Caki2 (cell line): ENCODE data around the gene STRN3. TPM values are rescaled to one million over a fixed set of nuclear protein-coding genes. Genes with fewer than 3 reads are reported as not detected.
A peak's percentile ranks its signal among the peaks of the same experiment; 100 is the strongest.
"Not testable (repeated sequence)": the region's sequence is repeated elsewhere in the genome, so short reads cannot be mapped to it uniquely, and the experiment has no call there.

Source experiments
- DNase-seq: peaks from one replicate; pipeline ENCODE4 v3.0.0-alpha.2; 2015; ENCODE audit warnings: low read depth
- in situ Hi-C: cut with HindIII; loops from 2 replicates; pipeline ENCODE4 v1.10.0; 2016; ENCODE audit warnings: low sequenced_read_pairs, low pct_unique_long_range_greater_than_20kb, mixed read lengths
- total RNA-seq: library from RNA; depleted of rRNA; stranded (reverse); fragments of >200 nt; shearing (Covaris generic); gene quantifications from 2 replicates; pipeline ENCODE4 v1.2.3, GENCODE V29; 2014; ENCODE audit warnings: low replicate concordance

Gene STRN3
- total RNA-seq, 1 experiment from 2014 or later = 42.6 TPM

DNA sequence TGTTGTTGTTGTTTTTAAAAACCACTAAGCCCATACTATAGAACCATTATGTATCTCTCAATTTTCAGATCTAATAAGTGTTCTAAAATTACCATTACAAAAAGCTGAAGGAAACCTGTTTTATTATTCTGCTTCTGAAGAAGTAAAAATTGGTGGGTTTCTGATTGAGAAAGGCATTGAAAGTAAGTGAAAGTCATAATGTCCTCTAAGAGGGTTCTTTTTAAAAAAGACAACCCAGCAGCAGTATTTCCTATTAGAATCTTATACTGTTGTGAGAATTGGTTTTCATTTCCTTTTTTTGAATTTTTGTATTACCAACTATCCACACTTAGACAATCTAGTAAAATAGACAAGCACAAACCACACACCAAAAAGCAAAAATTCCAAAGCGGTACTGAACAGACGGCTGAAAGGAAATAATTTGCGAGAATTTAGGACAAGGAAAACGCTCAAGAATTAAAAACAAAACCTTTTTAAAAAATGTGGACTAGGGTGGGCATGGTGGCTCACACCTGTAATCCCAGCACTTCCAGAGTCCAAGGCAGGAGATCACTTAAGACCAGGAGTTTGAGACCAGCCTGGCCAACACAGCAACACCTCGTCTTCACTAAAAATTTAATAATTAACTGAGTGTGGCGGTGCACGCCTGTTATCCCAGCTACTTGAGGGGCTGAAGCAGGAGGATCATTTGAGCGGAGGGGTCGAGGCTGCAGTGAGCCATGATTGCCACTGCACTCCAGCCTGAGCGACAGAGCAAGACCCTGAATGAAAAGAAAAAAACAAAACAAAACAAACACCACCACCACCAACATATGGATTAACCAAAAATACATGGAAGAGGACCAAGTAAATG lies 67.4 kb downstream of the STRN3 start:
- in situ Hi-C loops = no loop called here
- DNase-seq = no peak

DNA sequence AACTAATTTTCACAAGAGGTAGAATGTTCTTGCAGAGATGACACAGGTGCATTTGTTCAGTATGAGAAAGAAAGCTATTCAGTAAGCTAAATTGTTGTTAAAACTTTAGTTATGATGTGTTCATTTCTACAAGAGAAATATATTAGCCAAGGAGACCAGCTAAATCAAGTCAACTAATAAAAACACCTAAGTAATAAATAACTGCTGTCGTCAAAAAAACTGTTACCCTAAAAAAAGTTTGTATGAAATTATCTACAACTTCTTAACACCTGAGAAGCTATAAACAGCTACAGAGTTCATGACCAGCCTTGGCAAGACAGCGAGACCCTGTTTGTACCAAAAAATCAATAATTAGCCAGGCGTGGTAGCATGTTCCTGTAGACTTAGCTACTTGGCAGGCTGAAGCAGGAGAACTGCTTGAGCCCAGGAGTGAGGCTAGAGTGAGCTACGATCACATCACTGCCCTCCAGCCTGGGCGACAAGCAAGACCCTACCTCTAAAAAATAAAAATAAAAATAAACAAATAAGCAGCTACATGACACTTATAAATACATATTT lies 68.3 kb downstream of the STRN3 start:
- no peak for DNase-seq
- in situ Hi-C loops = no loop called here

DNA sequence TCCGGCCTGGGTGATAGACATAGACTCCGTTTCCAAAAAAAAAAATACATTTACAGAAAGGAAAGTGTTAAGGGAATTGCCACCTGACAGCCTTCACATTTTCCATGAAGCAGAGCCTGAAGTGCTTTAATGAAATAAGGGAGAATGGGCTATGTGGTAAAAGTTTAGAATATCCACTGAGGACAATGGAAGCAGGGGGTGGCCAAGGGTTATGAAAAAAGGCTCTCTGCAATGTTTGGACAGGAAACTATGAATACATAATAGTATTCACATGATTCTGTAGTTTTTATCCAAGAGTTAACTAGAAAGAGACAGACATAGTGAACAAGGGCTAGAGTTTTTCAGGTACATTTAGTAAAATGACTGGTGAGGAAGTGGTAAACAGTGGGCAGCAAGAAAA lies 76.5 kb downstream of the STRN3 start:
- no peak for DNase-seq
- in situ Hi-C loops = no loop called here

DNA sequence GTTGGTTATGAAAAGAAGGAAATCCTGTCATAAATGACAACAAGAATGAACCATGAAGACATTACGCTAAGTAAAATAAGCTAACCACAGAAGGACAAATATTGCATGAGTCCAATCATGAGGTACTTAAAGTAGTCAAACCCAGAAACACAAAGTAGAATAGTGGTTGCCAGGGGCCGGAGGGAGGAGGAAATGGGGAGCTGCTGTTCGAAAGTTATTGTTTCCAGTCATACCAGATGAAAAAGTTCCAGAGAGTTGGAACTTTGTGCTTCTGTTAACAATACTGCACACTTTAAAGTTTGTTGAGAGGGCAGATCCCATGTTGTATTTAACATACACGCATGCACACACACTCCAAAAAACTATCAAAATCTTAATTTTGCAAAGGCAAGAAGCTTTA lies 82.5 kb downstream of the STRN3 start:
- in situ Hi-C loops = no loop called here
- no peak for DNase-seq

- in situ Hi-C loops = no loop called here
- DNase-seq = no peak
Observed at GRCh38 chr14:30940886-30941285, 85.3 kb downstream of the STRN3 start.

GRCh38 chr14:30938617-30939016 lies 87.6 kb downstream of the STRN3 start:
- no peak for DNase-seq
- in situ Hi-C loops = no loop called here

GRCh38 chr14:30935445-30935844 lies 90.7 kb downstream of the STRN3 start:
- DNase-seq = no peak
- in situ Hi-C loops = no loop called here

GRCh38 chr14:30933937-30934336 lies 92.2 kb downstream of the STRN3 start:
- DNase-seq, in situ Hi-C loops: not testable (repeated sequence)

- in situ Hi-C loops = no loop called here
- DNase-seq = no peak
Observed at GRCh38 chr14:30928462-30928861, 97.7 kb downstream of the STRN3 start.

DNA sequence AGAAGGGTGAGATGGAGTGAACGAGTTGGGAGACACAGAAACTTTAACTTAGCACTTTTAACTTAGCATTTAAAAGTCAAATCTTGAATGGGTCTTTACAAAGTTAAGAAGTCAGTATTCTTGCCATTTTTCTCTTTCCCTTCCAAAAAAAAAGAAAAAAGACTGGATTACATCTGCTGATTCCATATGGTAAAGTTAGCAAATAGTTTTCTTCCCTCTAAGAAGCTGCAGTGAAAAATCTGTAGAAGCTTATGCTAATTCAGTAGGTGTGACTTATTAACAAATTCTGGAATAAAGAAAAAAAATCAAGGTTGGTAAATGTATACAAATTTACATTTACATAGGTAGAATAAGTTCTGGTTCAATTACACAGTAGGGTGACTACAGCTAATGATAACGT lies 100.9 kb downstream of the STRN3 start:
- in situ Hi-C loops = no loop called here
- DNase-seq = no peak

GRCh38 chr14:30921788-30922187 lies 104.4 kb downstream of the STRN3 start:
- in situ Hi-C loops = no loop called here
- no peak for DNase-seq

DNA sequence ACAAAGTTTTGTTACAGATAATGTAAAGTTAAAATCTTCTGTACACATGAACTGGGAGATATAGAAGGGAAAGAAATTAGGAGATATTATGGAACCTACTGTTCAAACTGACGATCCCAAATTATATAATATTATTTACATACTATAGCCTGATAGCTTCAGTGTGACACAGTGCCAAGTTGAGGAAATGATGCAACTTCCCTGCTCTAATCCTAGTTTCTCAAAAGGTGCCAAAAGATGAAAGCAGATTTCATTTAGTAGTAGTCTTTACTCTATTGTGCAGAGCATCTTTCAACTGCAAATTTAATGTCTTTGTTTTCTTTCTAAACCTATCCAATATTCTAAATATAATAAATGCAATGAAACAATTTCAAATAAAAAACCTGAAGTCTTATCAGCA lies 104.9 kb downstream of the STRN3 start:
- in situ Hi-C loops = no loop called here
- DNase-seq = no peak

DNA sequence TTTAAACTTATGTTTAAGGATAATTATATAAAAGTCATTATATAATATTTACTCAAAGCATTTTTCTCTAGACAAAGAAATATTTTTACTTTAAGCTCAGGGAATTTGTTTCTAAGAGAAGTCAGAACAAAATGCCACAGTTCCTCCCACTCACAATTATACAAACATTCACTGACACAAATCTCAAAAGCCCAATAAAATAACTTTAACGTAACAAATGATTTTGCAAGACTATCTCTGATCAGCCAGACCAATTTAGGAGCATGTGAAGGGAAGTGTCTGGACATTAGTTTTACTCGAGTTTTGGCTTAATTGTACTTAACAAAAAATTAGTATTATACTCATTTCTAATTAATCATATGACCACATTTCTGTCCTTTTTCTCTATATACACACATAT lies 110.6 kb downstream of the STRN3 start:
- in situ Hi-C loops = no loop called here
- DNase-seq = no peak

DNA sequence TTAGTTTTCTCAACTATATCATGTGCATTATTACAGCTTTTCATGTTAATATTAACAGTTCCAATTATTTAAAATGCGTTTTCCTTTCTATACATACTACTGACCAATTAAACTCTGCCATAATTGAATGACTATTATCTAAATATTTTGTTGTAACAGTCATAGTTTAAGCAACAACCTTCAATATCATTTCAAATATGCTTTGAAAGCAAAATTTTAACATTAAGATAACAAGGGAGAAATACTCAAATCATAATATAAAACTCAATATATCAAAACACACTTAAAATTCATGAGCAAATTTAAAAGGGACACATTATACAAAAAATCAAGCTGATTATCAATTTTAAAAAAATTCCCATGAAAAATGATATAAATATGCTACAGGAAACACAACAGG lies 111.4 kb downstream of the STRN3 start:
- DNase-seq = no peak
- in situ Hi-C loops = no loop called here

DNA sequence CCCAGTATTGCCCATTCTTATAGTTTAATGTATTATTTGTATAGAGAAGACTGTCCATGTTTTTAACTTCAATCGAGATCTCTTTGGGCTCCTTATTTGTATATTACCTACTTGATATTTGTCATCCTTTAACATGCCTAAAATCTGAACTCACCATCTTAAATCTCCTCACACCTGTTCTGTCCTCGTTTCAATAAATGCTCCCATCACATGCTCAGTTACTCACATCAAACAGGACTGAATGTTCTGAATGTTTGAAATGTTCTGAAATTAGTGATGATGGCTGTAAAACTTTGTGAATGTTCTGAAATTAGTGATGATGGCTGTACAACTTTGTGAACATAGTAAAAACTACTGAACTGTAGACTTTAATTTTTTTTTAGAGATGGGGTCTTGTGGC lies 117.4 kb downstream of the STRN3 start:
- in situ Hi-C loops = no loop called here
- no peak for DNase-seq

DNA sequence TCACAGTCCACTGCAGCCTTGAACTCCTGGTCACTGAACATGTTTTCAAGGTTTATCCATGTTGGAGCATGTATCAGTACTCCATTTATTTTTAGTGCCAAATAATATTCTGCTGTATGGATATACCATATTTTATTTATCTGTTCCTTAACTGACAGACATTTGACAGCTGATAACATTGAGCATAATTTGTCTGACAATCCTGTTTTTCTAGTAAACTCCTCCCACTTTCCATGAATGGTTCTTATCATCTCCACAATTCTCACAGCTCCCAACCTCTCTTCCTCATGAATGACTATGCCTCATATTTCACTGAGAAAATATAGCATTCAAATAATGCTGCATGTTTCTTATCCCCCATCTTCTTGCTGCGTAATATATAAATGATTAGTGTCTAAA lies 118.5 kb downstream of the STRN3 start:
- in situ Hi-C loops = no loop called here
- DNase-seq = no peak

DNA sequence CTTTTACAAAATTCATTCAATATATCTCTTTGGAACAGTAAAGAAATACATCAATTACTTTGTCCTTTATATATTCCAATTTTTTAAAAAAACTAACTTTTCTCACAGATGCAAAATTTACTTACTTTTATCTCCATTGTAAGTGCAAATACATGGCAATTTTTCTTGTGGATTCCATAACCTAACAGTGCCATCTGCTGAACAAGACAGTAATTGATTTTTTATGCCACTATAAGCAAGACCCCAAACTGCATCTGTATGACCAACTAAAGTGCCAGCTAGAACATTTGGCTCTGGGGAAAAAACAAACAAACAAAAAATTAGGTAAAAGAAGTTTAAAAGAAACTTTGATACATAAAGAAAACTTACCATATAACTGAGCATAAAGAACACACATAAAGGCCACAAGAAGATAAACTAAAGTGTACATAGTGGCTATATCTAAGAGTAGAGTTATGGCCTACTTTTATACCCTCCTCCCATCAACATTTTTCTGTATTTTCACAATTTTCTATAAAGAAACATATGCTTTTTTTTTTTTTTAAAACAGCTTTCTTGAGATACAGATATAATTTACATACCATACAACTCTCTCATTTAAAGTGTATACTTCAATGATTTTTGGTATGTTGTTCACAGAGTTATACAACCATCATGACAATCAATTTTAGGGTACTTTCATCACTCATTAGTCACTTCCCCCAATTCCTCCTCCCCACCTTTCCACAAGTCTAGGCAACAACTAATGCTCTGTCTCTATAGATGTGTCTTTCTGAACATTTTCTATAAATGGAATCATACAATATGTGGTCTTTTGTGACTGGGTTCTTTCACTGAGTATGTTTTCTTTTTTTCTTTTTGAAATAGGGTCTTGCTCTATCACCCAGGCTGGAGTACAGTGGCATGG lies 119.2 kb downstream of the STRN3 start:
- DNase-seq = peak; percentile 3
- in situ Hi-C loops = no loop called here

DNA sequence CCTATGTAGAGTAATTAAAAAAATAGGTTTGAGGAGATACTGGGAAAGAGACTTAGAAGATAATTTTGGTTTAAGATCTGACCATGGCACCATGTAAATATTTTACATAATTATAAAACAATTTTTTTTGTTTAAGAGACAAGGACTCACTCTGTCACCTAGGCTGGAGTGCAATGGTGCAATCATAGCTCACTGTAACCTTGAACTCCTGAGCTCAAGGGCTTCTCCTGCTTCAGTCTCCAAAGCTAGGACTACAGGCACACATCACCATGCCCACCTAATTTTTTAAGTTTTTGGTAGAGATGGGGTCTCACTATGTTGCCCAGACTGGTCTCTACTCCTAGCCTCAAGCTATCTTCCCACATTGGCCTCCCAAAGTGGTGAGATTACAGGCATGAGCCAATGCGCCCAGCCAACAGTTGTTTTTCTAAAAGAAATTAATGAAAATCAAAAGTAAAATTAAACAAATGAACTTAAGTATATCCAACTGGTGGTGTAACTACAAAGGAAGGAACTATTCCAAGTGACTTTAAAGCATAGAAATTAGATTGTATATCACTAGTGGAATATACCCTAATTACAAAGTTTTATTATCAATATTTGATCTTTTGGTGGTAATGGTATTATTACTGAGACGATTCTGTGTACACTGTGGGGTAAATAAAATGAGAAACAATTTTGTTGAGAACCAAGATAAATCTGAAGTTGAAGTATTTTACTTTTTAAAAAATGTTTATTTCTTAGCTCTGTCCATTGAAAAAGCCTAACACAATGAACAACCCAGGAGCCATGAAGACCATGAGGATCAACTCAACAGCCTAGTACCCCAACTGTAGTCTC lies 122.7 kb downstream of the STRN3 start:
- in situ Hi-C loops = no loop called here
- no peak for DNase-seq
